ENCODE data around the gene LRRFIP1.
"Not testable (repeated sequence)": the region's sequence is repeated elsewhere in the genome, so short reads cannot be mapped to it uniquely, and the experiment has no call there.

LRRFIP1 gene

DNA sequence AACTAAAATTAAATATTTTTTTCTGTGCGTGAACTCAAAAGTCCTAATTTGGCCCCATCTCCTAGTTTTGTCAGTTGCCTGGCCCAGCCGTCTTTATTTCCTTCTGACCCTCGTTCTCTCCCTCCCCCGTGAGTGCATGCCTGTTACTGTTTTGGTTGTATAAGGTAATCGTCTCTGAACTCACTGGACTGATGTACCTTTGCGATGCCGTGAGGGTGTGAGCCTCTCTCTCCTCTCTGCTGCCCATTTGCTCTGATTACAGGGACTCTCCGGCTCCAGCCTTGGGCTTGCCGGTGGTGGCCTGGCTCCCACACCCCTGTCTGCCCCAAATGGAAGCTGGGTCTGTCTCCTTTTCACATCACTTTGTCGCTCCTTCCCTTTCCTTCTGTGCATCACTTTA is 104.7 kb downstream of the LRRFIP1 start:
- DNase-seq: no peak

- no peak for DNase-seq
Observed at GRCh38 chr2:237732790-237733381, 105.5 kb downstream of the LRRFIP1 start.

DNA sequence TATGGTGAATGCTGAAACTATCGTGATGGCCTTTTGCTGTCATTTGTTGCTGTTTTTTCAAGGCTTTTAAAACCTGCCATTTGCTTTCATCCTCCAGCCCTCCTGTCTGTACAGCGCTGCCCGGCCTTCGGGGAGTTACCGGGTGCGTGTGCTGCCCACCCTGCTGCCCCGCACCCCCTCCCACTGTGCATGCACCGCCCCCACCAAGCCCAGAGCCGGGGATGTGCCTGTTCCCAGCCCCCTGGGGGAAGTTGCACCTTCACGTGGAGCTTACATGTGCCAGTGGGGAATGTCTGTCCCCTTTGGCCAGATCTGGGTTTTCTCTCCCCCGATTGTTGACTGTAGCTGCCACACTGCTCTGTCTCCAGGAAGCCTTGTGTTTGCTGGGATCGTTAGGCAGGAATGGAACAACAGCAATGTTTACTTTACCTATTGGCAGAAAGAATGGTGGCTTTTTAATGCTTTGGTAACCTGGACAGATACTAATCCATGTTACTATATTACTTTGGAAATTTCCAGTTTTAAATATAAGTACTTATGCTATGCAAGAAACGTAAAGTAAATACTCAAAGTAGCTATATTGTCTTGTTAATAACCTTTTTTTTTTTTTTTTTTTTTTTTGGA is 106.4 kb downstream of the LRRFIP1 start:
- DNase-seq: no peak

GRCh38 chr2:237734905-237735623 is 107.7 kb downstream of the LRRFIP1 start:
- DNase-seq: no peak

GRCh38 chr2:237735798-237736197 is 108.4 kb downstream of the LRRFIP1 start:
- DNase-seq: no peak

DNA sequence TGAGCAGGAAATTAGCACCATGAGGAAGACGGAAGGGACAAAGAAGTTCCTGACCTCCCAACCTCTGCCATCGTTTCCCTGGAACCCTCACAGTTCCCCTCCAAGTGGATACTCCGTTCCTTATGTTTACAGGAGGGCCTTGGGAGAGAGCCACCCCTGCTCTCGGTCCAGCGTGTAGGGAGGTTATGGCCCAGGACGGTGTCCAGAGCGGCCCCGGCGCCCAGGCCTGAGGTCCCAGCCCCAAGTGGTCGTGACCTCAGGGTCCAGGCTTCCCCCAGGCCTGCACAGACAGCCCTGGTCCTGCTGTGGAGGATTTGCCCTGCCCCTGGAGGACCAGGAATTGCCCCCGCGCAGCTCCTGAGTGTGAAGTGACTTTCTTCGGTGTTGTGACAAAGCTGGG is 109.4 kb downstream of the LRRFIP1 start:
- DNase-seq: no peak

DNA sequence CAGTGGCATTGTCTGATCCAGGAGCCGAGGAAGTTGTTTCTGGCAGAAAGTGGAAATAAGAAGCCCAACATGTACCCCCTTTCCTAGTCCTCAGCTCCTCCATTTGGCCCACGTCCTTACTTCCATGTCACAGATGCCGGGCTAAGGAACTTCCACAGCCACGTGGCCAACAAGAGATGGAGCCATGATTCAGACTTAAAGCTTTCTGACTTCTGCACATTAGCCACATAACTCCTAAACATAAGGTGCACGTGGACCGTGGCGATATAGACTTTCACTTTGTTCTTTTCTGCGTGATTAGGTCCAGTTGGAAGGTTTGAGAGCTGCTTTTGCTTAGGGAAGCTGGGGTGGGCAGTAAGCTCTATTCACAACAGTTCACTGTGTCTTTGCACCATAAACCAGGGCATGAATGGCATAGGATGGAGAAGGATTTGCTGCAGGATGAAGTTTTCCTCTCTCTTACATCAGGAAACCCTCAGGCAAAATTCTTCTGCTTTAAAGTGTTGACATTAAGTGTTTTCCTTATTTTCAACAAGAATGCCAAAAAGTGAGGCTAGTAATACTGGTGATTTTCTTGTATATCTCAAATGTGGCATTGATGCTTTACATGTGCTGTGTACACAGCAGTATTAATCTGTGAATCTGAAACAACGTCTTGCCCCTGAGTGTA is 109.9 kb downstream of the LRRFIP1 start:
- DNase-seq: no peak

GRCh38 chr2:237738255-237738654 is 110.9 kb downstream of the LRRFIP1 start:
- DNase-seq: no peak

GRCh38 chr2:237739101-237739500 is 111.7 kb downstream of the LRRFIP1 start:
- DNase-seq: no peak

DNA sequence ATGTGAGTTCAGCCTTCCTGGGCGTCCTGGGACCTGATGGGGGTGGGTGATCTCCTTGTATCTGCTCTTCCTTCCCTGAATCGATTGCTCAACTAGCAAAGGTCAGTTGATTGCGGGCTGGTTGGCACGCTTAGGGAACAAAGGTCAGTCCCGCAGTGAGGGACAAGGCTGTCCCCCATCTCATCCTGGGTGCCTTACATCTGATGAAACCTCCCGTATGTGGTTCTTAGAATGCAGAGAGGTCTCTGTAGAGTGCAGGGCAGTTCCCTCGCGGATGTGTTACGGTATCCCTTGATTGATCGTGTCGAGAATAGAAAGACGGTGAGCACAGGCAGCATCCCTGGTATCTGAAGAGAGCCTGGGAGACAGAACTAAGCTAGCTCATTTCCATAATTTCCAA is 114.8 kb downstream of the LRRFIP1 start:
- DNase-seq: no peak

DNA sequence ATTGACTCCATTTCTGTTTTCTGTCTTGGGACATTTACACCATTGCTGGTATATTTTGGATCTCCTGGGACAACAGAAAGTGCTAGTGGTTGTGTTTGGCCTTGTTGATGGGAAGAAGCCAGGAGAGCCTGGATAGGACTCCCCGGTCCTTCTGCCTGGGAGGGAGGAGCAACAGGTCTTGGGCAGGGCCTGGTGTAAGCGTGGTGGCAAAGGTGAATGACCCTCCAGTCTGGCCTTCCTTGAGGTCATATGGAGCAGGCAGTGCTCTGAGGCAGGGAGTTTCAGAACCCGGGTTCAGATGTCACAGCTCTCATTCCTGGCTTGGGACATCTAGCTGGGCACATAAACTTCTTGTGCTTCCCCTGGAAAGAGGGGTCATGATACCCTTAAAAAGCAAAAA is 115.2 kb downstream of the LRRFIP1 start:
- DNase-seq: no peak

DNA sequence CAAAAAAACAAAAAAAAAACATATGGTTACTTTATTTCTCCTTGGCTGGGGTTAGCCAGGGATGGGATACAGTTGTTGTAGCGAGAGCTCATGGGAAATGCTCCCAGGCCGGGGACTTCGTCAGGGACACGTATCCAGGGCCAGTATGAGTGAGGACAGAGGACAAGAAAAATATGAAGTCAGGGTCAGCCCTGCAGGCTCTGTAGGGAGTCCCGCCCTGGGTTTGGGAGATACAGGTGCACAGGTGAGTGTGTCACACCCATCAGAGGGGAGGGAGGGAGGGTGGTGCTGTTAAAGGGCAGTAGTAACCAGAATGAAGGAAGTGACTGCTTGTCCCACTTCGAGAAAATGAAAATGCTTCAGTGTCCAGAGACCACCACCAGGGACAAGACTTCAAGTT is 115.6 kb downstream of the LRRFIP1 start:
- DNase-seq: no peak

GRCh38 chr2:237743561-237744269 is 116.3 kb downstream of the LRRFIP1 start:
- no peak for DNase-seq

DNA sequence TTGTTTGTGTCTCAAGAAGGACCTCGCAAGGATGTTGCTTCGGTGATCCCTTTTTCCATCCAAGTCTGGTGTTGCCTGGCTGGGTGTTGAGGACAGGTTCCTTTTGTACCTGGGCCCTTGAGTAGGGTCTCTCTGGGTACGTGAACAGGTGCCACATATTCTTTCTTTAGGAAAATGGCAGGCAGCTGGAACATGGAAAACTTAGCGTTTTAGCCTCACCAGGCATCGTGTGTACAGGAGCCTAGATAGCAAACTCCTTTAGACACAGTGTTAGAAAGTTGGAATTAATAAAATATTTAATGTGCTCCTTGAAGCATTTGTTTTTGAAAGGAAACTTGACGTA is 116.9 kb downstream of the LRRFIP1 start:
- DNase-seq: no peak

GRCh38 chr2:237744613-237745249 is 117.3 kb downstream of the LRRFIP1 start:
- DNase-seq: peak; percentile 72

DNA sequence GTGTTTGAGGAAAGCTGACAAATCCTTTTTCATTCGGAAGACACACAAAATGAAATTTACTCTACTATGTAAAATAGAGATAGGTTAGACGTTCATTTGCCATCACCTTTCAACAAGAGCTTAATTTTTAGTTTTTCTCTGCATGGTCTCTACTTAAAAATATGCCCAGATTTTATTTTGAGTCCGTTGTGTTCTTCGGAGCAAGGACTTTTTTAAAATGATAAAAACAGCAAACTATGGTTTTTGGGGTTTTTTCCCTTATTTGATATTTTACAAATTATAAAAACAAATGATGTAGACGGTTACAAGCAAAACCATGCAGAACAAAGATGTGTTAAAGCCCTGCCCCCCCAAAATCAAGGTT is 117.8 kb downstream of the LRRFIP1 start:
- no peak for DNase-seq

DNA sequence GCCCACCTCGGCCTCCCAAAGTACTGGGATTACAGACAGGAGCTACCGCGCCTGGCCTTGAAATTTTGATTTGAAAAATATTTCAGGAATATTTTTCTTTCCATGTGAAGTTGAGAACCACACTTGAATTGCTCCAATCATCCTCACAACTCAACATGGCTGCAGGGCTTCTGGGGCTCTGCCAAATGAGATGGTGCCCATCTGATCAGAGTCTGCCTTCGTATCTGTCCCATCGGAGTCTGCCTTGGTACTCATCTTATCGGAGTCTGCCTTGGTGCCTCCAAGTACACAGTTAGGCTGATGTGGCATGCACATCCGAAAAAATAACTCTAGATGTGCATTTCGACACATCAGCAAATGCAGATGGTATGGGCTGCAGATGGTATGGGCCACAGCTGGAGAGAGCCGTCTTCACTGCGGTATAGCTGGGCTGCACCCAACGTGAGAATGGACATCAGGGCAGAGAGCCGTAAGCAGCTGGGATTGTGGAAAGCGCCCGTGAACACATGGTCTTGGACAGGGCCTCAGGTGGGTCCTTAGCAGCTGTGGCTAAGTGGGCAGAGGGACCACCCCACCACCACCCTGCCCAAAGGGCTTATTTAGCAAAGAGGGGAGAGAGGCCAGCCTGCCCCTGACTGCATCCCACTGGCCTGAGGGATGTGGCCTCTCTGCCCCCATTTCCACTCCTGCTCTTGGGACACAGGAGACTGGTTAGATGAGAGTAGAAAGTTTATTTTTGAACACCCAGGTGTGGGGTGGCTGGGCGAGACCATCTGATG is 119.1 kb downstream of the LRRFIP1 start:
- DNase-seq: no peak

GRCh38 chr2:237747189-237747588 is 119.8 kb downstream of the LRRFIP1 start:
- no peak for DNase-seq

- no peak for DNase-seq
Observed at GRCh38 chr2:237749002-237749401, 121.6 kb downstream of the LRRFIP1 start.

DNA sequence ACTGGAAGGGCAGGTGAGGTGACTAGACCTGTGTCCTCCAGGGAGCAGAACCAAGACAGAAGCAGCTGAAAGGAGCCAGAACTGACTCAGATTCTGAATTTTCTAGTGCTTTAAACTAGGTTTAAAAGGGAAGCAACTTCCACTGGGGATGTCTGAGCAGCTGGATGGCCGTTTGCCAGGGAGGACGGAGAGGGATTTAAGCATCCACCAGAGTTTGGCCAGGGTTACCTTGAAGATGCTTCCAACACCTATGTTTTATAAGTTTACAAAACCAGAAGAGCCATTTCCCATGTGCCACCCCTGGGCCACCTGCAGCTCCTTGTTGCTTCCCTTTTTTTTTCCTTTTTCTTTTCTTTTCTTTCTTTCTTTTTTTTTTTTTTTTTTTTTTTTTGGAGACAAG is 122.6 kb downstream of the LRRFIP1 start:
- DNase-seq: no peak

GRCh38 chr2:237750441-237750840 is 123.1 kb downstream of the LRRFIP1 start:
- DNase-seq: not testable (repeated sequence)

- DNase-seq: no peak
Observed at GRCh38 chr2:237752761-237753165, 125.4 kb downstream of the LRRFIP1 start.

Measured in effector CD8-positive, alpha-beta T cell (primary cell).